RCC 7860 (cell line): ENCODE measurements around the gene TCP11.

Experiments
- DNase-seq: peaks from one replicate; pipeline ENCODE4 v3.0.0-alpha.2; 2015; ENCODE audit warnings: low spot score
- FAIRE-seq: peaks from 2 replicates; lab custom pipeline; 2012; peaks lifted over from hg19 to GRCh38; lab: Jason Lieb, UNC

The TCP11 gene

DNA sequence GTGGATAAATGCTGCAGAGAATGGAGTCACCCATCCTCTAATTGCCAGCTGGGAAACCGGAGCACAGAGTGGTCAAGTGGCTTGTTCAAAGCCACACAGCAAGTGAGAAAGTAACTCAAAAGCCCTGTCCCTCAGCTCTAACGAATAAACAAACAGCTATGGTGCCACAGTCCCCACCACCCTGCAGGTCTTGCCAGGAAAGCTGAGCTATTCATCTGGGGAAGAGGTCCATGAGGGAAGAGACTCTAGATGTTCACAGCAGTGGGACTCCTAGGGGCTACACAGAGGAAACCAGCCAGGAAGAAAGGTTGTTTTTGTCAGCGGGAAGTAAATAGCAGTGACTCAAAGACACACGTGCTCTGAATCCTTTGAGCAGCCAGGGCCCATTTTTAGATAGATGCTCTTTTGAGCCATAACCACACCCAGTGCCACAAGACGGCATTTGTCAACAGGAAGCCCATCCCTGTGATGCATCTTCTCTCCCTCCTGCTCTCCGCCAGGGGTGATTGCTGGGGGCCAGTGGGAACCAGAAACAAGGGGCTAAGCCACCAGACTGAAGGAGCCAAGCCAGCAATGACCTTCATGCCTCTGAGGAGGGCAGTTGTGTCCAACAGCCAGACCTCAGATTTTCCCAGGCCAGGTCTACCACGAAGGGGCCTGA is 32.4 kb upstream of the TCP11 start:
- DNase-seq = no peak
- FAIRE-seq = no peak

DNA sequence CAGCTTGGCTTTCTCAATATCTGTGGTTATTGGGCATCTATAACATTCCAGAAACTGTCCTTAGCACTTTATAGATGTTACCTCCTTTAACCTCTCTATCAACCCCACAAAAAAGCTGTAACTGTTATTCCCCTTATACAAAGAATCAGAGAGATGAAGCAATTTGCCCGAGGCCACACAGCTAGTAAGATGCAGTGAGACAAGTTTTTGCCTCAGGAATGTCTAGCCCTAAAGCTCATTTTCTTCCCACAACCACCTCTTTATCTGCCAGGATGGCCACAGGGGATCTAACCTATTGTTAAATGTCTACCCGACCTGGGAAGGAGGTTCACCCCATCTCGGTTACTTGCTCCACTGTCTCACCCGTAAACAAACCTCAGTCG is 31.9 kb upstream of the TCP11 start:
- no peak for DNase-seq
- no peak for FAIRE-seq

DNA sequence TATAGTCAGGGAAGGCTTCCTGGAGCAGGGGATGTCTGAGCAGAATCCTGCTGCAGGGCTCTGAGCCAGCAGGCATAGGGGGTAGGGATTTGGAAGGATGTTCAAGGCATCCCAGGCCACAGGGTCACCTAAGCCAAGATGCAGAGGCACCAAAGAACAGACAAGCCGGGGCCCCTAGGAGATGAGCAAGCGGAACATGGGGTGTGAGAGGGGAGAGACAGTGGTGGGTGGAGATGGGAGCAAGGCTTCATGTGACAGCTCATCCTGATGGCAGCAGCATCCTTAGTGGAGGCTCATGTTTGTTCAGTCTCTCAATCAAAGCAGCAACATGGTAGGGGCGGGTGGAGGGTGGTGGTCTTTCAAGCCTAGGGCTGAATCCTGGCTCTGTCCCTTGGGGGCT is 29.8 kb upstream of the TCP11 start:
- no peak for DNase-seq

DNA sequence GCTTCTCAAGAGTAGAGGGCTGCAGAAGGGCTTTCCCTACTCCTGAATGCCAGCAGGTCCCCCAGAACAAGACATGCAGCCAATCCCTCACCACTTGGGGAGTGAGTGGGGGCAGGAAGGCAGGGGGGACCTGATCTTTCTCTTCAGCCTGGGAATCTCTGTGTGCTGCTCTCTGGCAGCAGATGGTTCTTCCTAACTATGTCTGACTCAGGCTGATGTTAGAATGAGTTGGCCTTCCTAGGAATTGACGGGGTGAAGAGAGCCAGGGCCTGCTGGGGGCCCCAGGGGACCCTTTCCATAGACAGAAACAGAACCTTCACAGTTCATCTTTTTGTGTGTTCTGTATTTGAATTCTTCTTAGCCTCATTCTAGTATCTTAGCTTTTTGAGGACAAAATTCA is 29.0 kb upstream of the TCP11 start:
- DNase-seq (no peak), FAIRE-seq (no peak)

More for the DNA sequence above, 29.8 kb upstream of the TCP11 start:
- FAIRE-seq = no peak

DNA sequence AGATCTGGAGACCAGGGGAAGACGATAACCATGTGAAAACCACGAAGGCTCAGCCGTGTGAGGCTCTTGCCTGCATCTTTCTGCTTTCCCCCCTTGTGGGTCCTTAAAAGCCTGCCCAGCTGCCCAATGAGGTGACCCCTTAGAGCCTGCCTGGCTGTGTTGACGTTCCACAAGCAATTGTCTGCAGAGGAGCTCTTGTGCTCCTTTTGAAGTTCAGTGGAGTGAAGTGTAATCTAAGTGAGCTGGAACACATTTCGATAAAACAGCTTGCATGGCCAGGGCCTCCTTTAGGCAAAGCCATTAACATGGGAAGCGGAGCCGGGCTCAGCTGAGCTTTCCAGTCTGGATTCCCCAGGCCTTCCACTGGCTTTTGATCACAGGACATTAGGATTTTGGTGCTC is 27.3 kb upstream of the TCP11 start:
- FAIRE-seq = no peak
- DNase-seq = no peak

DNA sequence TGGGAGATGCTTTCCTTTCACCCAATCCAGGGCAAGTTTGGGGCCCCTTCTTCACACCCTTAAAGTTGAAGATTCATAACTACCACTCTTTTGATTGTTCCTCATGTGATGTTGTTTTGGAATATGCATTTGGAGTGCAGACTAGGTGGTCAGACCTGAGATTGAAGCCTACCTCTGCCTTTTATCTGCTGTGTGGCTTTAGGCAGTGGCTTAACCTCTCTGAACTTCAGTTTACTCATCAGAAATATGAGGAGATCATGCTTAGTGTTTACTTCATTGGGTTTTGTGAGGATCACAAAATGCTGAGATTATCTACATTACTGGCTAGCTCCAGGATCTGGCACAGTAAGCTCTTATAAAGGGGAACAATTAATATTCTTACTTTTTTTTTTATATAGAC is 26.4 kb upstream of the TCP11 start:
- FAIRE-seq (no peak), DNase-seq (no peak)

DNA sequence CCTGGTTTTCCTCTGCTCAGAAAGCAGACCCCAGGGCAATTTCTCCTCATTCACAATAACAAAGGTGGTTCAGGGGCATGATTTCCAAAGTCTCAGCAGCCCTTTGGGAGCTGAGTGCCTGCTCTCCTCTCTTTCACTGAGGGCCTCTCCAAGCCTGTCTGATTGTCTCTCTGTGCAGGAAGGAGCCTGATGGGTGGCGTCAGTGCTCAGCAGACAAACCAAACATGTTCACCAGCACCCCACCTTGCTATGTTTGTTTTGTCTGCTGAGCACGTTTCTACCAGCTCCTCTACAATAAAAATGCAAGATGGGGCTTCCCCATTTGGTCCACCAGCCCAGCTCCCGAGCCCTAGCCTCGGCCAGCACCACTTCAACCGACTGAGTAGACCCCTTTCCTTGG is 25.4 kb upstream of the TCP11 start:
- no peak for FAIRE-seq
- DNase-seq = no peak

DNA sequence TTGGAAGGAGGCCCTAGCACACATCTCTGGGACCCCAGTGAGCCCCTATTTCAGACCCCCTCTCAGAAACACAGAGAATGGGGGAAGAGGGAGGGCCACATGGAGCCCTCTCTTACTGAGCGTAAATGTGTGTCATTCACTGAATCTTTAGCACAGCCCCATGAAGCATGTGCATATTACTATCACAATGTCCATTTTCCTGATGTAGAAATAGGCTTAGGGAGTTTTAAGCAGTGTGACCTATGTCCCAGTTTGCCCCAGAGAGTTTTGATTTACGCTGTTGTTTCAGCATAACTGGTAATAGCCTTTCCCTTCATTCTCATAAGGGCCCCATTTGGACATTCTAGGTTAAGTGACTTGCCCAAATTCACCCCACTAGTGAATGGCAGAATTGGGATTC is 25.0 kb upstream of the TCP11 start:
- FAIRE-seq (no peak), DNase-seq (no peak)

DNA sequence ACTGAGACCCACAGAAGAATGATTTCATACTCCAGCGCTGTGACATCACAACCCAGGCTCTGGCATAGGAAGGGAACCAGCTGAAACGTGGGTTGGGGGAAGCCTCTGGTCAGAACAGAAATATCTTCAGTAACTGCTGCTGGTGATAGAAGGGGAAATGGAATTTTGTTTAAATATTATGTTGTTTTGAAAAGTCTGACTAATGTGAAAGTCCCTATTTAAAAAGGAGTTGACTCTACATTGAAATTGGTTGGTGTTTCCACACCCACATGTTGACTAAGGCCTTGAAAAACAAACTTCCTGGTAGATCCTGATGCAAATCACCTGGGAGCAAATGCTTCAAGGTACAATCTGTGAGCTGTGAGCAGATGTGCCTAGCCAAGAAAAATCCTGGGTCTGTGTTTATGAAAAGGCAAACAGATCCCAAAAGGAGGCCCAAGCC is 24.5 kb upstream of the TCP11 start:
- no peak for FAIRE-seq
- no peak for DNase-seq

DNA sequence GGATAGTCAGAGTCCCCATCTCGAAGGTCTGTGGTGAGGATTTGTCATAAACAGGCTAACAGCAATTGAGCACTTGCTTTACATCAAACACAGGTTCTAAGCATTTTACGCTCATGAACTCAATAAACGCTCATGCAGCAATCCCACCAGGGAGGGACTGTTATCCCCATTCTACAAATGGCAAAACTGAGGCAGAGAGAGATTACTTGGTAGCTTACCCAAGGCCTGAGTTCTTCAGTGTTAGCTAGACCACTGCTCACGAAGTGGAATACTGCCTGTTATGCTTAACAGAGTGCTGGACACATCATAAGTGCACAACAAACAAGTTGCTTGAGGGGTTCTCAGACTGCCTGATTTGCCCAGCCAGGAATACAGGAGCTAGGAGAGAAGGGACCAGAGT is 23.7 kb upstream of the TCP11 start:
- DNase-seq (no peak), FAIRE-seq (no peak)

DNA sequence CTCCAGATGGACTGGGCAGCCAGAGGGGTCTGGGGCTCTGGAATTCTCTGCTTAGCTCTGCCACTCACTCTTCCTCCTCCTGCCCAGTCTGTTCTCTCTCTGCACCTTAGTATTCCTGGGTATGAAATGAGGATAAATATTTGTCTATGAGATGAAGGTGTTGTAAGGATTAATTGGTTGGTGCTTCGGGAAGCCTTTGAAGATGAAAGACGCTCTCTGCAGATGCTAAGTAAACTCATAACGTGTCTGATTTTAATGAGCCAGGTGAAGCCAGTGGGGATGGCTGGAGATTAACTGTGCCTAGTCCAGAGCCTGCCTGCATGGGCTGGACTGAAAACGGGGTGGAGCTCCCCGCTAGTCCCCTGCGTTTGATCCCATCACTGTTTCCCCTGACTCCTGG is 23.1 kb upstream of the TCP11 start:
- FAIRE-seq = no peak
- DNase-seq = no peak

DNA sequence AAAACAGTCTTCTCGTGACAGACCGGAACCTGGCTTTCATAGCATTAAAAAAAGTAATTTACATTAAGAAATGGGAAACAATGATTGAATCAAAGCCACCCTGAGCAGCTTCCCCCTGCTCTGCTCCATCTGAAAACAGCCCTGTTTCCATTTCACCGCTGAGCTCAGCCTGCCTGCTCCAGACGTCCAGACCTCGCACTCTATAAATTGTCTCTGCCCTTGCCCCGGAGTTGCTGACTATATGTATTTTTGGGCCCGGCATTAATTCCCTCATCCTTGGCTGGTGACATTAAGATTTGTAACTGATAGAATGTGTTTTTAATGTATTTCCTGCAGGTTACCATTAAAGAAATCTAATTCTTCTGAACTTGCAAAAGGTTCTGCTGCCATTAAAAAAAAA is 22.7 kb upstream of the TCP11 start:
- no peak for FAIRE-seq
- no peak for DNase-seq

DNA sequence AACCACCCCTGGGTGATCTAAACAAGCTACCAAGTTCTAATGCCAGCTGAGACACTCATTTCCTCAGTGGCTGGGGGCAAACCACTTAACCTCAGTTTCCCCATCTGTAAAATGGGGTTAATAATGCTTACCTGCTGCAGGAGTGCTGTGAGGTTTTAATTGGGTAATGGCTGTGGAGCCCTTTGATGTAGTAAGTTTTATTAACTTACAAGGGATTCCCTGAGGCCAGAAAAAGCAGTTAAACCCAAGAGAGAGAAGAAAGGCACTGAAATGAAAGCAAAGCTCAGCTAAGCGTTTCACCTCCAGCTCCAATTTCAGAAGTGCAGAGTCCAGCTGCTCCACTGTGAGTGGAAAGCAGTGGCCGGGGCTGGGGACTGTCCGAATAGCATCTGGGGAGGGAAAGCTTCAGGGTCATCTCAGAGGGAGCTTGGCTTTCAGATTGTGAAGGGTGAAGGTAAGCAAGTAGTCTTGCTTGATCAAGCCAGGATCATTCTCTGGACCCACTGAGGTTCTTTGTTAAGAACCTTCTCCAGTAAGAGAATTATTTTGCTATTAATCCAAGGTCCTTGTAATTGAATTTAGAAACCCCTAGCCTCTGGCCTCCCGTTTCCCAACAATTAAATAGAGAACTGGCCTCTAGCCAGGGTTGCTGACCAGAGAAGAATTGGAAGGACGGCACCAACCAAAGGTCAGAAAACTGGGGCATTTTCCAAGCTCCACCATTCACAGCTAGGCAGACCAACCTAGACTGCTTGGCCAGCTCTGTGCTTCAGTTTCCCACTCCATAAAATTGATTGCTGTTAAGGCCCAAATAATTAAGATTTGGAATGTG is 20.9 kb upstream of the TCP11 start:
- no peak for FAIRE-seq
- DNase-seq = no peak

DNA sequence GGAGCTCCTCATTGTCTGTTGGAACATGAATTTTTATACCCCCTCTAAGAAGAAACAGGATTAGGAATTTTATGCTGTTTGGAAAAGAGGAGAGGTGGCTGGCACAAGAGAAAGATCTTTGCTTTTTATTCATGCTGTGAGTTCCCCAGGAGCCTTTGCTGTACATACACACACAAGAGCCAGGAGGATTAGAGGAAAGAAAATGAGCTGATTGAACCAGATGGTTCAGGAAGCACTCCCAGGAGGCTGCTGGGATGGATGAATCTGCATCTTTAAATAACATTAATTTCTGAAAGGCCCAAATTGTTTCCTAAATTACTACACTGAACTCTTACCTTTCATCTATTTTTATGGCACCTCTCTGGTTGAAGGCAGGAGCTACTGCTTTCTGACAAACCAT is 20.1 kb upstream of the TCP11 start:
- DNase-seq (no peak), FAIRE-seq (no peak)

DNA sequence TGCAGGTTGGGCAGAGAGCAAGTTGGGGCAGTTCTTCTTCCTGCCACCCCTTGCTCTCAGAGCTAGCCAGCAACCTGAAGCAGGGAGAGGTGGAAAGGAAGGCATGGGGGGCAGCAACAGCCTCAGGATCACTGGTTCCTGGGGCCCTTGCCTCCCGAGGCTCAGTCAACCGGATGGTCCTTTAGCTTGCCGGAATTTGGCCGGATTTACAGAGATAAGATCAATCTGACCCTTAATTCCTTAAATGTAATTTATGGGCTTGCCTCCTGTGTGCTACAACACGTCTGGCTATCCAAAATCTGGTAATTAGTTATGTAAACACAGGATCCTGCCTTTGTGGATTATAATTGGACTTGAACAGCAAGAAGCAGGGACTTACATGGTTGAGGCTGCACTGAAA is 19.5 kb upstream of the TCP11 start:
- DNase-seq (no peak), FAIRE-seq (no peak)

DNA sequence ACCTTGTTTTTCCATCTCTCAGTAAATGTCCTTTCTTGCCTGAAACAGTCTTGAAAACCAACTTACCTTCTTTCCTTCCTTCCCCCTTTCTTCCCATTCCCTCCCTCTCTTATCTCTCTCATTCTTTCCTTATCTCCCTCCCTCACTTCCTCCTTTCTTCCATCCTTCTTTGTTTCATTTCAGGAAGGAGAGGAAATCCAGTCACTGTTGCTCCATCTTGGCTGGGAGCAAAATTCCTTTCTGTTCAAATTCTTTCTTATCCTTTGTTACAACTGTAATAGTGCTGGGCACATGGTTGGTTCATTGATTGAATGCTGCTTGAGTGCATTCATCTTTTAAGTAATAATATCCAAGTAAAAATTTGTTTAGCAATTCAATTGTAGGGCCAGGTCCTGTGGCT is 17.4 kb upstream of the TCP11 start:
- FAIRE-seq (no peak), DNase-seq (no peak)

DNA sequence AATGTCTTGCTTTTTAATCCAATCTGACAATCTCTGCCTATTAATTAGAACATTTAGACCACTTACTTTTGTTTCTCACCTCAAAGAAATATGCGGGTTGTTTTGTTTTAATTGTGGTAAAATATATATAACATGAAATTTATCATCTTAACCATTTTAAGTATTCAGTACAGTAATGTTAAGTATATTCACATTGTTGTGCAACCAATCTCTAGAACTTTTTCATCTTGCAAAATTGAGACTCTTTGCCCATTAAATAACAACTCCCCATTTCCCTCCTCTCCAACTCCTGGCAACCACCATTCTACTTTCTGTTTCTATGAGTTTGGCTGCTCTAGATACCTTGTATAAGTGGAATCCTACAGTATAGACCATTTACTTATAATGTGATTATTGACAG is 13.8 kb upstream of the TCP11 start:
- DNase-seq = no peak
- FAIRE-seq = no peak

DNA sequence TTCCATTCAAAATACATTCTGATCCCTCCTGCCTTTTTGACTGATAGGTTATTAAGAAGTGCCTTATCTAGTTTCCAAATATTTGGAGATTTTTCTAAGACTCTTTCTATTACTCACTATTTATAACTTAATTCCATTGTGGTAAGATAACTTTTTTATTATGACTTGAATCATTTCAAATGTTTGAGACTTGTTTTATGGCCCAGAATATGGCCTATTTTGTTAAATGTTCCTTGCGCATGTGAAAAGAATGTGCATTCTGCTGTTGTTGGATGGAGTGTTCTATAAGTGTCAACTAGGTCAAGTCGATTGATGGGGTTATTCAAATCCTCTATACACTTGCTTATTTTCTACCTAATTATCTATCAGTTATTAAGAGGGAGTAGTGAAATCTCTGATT is 13.1 kb upstream of the TCP11 start:
- FAIRE-seq = no peak

DNA sequence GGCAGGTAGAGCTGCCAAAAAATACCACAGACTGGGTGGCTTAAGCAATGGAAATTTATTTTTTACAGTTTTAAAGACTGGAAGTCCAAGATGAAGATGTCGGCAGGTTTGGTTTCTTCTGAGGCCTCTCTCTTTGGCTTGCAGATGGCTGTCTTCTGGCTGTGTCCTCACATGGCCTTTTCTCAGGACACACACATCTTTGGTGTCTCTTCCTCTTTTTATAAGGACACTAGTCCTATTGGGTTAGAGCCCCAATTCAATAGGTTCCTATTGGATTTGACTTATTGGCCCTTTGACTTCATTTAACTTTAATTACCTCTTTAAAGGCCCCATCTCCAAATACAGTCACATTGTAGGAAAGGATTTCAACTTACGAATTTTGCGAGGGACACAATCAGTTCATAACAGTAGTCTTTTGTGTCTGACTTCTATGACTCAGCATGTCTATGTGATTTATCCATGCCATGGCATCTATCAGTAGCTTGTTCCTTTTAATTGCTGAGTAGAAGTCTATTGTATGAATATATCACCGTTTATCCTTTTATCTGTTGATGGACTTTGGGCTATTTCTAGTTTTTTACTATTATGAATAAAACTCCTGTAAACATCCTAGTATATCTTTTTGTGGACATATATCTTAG is 11.0 kb upstream of the TCP11 start:
- no peak for FAIRE-seq
- DNase-seq = no peak

More for the DNA sequence above, 13.1 kb upstream of the TCP11 start:
- DNase-seq = no peak

DNA sequence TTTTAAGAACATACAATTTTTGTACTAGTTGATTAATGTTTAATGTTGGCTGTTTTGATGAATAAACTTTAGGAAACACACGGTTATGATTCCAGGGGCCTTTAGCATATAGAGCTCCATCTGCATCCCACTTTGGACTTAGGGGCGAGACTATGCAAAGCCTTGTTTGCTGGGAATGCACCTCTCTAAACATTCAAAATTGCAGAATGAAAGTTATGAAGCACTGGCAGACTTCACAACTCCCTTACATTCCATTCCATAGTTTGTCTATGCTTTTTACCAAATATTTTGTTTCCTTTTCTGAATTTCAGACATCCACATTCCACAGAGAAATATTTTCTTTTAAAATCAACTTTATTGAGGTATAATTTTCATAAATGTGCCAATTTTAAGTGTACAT is 10.3 kb upstream of the TCP11 start:
- DNase-seq (no peak), FAIRE-seq (no peak)

DNA sequence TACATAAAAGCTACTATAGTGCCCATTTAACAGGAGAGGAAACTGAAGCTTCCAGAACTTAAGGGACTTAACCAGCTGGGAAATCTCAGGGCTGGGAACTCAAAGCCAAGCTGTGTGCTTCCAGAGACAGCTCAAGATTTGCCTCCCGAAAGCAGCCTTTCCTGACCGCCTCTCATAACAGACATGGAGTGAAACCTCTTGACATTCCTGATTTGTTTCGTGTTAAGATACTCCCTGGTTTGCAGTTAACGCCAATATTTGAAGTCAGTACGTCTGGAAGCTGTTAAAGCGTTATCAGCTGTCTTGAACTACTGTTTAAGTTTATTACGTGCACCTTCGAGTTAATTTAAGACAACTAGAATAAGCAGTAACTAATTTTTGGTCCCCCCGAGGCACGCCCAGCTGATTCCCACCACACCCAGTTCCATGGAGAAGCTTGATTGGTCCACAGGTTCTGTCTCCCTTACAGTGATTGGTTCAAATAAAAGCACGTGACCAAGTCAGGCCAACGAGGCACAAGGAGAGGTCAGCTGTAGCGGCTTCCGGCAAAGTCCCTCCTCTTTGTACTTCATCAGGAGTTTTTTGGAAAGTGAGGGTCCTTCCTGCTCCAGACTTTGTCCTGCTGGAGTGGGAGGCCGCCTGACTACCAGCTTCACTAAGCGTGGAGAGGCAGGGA is 8.9 kb upstream of the TCP11 start:
- FAIRE-seq (no peak), DNase-seq (no peak)
